Esophagus squamous epithelium (tissue), 4 donors: ENCODE measurements around the gene ALX3.

Experiments used
- CTCF ChIP-seq, 6 experiments: fragments of 450-650 bp in 4 of 6; fragments of 200-600 bp in 2 of 6; sonication (generic) in 2 of 6; IDR thresholded peaks; one replicate each; pipeline ENCODE4 v1.5.1; 2016 to 2019; ENCODE audit warnings: antibody characterized with exemption in 6 of 6, mild to moderate bottlenecking in 4 of 6, moderate library complexity in 4 of 6
- POLR2A ChIP-seq, 4 donors: fragments of 450-650 bp; IDR thresholded peaks; one replicate each; pipeline ENCODE4 v1.6.1; 2017; ENCODE audit warnings: antibody characterized with exemption in 4 of 4, mild to moderate bottlenecking in 4 of 4, moderate library complexity in 3 of 4

GRCh38 chr1:110082477-110082876, 12.0 kb upstream of the ALX3 start:
- TF ChIP-seq POLR2A (IDR thresholded peaks at IDR 0.05) (no peak), CTCF (IDR thresholded peaks at IDR 0.05) (no peak)
